ENCODE measurements around the gene JMJD1C. TPM values are rescaled to one million over a fixed set of nuclear protein-coding genes. Genes with fewer than 3 reads are reported as not detected.

JMJD1C gene
- total and polyA plus RNA-seq, 10 of the 15 experiments (the other 5 are each of a cell fraction or from before 2014, with no cell fraction given): 31.2 to 83.3 (median 49.5) TPM

- TF ChIP-seq SMC3 (IDR thresholded peaks at IDR 0.05; ENCODE audit: borderline replicate concordance, low read length) (no peak), RUNX3 (IDR thresholded peaks at IDR 0.05; ENCODE audit: low read length) (no peak), WRNIP1 (IDR thresholded peaks at IDR 0.05; ENCODE audit: borderline replicate concordance, low read depth, low read length) (no peak)
These were observed 157.1 kb downstream of the JMJD1C start (continued) for GRCh38 chr10:63308628-63309027.

GRCh38 chr10:63304146-63304545 lies 161.6 kb downstream of the JMJD1C start:
- ATAC-seq: no peak
- no peak overlapping the region for H3K4me2 ChIP-seq (ENCODE audit: control insufficient read depth, insufficient read depth)
- H3K27me3 ChIP-seq (replicated peaks in 1 of 2; ENCODE audit: control insufficient read depth in 2 of 2, insufficient read depth in 2 of 2, low read length in 1 of 2): no peaks in the 10 kb centered on the region
- ChIA-PET CTCF (no interaction called here), SMC1A (ENCODE audit: uncharacterized antibody, unreplicated experiment) (interaction anchor here (2.6 kb wide), 1 partner anchor 17 kb away, joined by 10 read pairs; no protein-coding TSS in a partner anchor), RAD21 (ENCODE audit: unreplicated experiment) (no interaction called here), POLR2A (no interaction called here)
- no peak overlapping the region for H3K27ac ChIP-seq (ENCODE audit: control insufficient read depth, insufficient read depth)
- no peak overlapping the region for H2AFZ ChIP-seq (ENCODE audit: control insufficient read depth, low read depth, low read length)
- no peak for TF ChIP-seq RELA (IDR thresholded peaks at IDR 0.05; ENCODE audit: borderline replicate concordance, partially characterized antibody)
- no peak for TF ChIP-seq NRF1 (conservative IDR thresholded peaks at IDR 0.05; ENCODE audit: low read depth, low read length)
- TF ChIP-seq KAT2A (conservative IDR thresholded peaks at IDR 0.05; ENCODE audit: control insufficient read depth, low read depth, low read length): no peak
- TF ChIP-seq ZNF592 (IDR thresholded peaks at IDR 0.05): no peak
- TF ChIP-seq HSF1 (IDR thresholded peaks at IDR 0.05; ENCODE audit: low read depth, low read length): no peak
- TF ChIP-seq SREBF2 (IDR thresholded peaks at IDR 0.05; ENCODE audit: low read length): no peak
- no peaks in the 10 kb centered on the region for H4K20me1 ChIP-seq (ENCODE audit: control insufficient read depth, insufficient read depth)
- no peak for FAIRE-seq
- no peaks in the 10 kb centered on the region; the same call in none of the 2 replicates for H3K79me2 ChIP-seq (ENCODE audit: control insufficient read depth, insufficient read depth, low read length)
- no peaks in the 10 kb centered on the region; the same call in 2 of the 3 replicates for H3K9me3 ChIP-seq (replicated peaks; ENCODE audit: control insufficient read depth, insufficient read depth, low read length)
- H3K36me3 ChIP-seq (ENCODE audit: control insufficient read depth in 2 of 2, insufficient read depth in 2 of 2, low read length in 1 of 2): no peaks in the 10 kb centered on the region
- no TSS peak for BruUV-seq (replicated peaks)
- in situ Hi-C loops (cut with MboI): no loop called here
- no peak overlapping the region for H3K4me3 ChIP-seq
- WGBS (ENCODE audit: insufficient coverage, insufficient replicate concordance, low lambda C conversion rate, missing lambda C conversion rate): 100% methylated on average over 3 of the region's 3 CpGs
- intact Hi-C loops (cut with micrococcal nuclease; ENCODE audit: unreplicated experiment): no loop called here
- DNase-seq (ENCODE audit: low read depth, low spot score): no peak
- H3K4me1 ChIP-seq (ENCODE audit: control insufficient read depth, insufficient read depth, low read length): no peaks in the 10 kb centered on the region
- H3K9ac ChIP-seq (ENCODE audit: control insufficient read depth, insufficient read depth, low read length): no peak overlapping the region

Measured in GM12878 (cell line).